ENCODE data around the gene ADGRL3.

DNA sequence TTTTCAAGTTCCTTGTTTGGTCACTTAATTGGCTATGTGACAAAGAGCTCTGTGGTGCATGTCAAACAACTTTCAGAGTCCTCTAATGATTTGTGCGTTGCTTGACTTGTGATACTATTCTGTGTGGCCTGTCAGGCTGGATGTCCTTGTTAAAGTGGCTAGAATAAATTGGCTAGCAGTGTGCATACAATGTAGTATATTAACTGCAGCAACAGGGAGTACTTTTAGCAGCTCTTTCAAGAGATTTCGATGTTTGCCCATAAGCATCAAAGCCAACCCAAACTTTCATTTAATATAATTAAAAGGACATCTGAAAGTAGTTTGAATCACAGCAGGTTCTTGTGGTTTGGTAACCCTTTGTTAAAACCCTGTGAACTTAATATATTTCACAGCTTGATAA, 718.9 kb downstream of the ADGRL3 start:
- TF ChIP-seq CTCF (IDR thresholded peaks at IDR 0.05) (no peak), POLR2A (IDR thresholded peaks at IDR 0.05; ENCODE audit: low read depth) (no peak), EP300 (IDR thresholded peaks at IDR 0.05) (no peak)

Data from esophagus muscularis mucosa (tissue), 4 donors.